Ovary (tissue), 3 donors: ENCODE data around the gene SLC2A14.
"Not testable (repeated sequence)": the region's sequence is repeated elsewhere in the genome, so short reads cannot be mapped to it uniquely, and the experiment has no call there.

ENCODE experiments used
- CTCF ChIP-seq, 3 donors: fragments of 450-650 bp in 2 of 3; fragments of 200-600 bp in 1 of 3; IDR thresholded peaks; one replicate each; pipeline versions ENCODE4 v1.5.1 to v1.8.0; 2016 to 2022; ENCODE audit warnings: antibody characterized with exemption in 3 of 3, mild to moderate bottlenecking in 1 of 3
- EP300 ChIP-seq: sonication (generic); formaldehyde crosslinking; IDR thresholded peaks from one replicate; pipeline ENCODE4 v1.6.1; 2017; ENCODE audit warnings: antibody characterized with exemption
- POLR2A ChIP-seq: fragments of 450-650 bp; IDR thresholded peaks from one replicate; pipeline ENCODE4 v1.6.1; 2017; ENCODE audit warnings: antibody characterized with exemption, mild to moderate bottlenecking, moderate library complexity
- donor health status: DM: no; HTN: no; CAD: no.

GRCh38 chr12:7847226-7848097 is 25.3 kb downstream of the SLC2A14 start:
- TF ChIP-seq CTCF (IDR thresholded peaks at IDR 0.05); EP300; POLR2A: not testable (repeated sequence)
